GM18873 (cell line): ENCODE results near the gene IDI1.
"Not testable (repeated sequence)": the region's sequence is repeated elsewhere in the genome, so short reads cannot be mapped to it uniquely, and the experiment has no call there.

ENCODE experiments used
- ATAC-seq: cut with Tn5 transposase; IDR thresholded peaks from one replicate; pipeline ENCODE4 v1.9.1; 2021; ENCODE audit warnings: mild to moderate bottlenecking, moderate library complexity, moderate number of reproducible peaks; ENCODE audit not compliant: unreplicated experiment, low FRiP score

Gene IDI1

DNA sequence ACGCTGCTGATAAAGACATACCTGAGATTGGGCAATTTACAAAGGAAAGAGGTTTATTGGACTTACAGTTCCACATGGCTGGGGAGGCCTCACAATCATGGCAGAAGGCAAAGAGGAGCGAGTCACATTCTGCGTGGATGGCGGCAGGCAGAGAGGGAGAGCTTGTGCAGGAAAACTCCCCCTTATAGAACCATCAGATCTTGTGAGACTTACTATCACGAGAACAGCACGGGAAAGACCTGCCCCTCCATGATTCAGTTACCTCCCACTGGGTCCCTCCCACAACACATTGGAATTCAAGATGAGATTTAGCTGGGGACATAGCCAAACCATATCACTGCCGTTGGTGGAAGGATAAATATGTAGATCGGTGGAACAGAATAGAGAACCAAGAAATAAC, 17.8 kb upstream of the IDI1 start:
- ATAC-seq: not testable (repeated sequence)

GRCh38 chr10:1064964-1065247, 16.0 kb upstream of the IDI1 start:
- no peak for ATAC-seq

DNA sequence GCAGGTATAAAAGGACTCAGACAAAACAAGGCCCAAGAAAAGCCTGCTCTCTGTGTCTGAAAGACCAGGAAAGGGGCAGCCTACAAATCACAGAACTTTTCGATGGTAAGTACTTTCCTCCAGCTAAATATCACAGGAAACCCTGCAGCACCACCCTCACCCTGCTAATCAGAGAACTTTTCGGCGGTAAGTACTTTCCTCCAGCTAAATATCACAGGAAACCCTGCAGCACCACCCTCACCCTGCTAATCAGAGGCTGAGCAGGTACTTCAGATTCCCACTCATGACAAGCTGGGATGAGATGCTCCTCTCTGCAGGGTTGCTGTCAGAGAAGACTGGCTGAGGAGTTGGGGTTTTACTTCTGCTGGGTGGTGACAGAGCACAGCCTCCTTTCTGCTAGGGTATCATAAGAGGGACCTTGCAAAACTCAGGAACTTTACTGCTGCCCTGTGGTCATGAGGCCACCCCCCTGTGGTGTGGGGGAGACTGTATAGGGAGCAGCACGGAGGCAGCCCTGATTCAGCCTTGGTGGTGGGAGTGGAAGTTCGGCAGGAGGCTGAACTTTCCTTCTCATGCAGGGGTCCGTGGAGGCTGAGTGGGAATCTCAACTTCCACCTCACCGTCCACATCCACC, 14.4 kb upstream of the IDI1 start:
- ATAC-seq: no peak

- no peak for ATAC-seq
Measured at GRCh38 chr10:1061930-1062774, 13.2 kb upstream of the IDI1 start.

DNA sequence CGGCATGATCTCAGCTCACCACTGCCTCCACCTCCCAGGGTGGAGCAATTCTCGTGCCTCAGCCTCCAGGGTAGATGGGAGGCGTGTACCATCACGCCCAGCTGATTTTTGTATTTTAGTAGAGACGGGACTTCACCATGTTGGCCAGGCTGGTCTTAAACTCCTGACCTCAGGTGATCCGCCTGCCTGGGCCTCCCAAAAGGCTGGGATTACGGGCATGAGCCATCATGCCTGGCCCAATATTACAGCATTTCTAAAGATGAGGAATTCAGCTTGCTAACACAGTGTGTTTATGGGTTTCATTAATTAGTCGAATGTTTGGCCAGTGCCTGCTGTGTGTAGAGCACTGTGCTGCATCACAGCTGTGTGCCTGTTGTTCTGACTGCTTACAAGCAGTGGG, 11.0 kb upstream of the IDI1 start:
- ATAC-seq: no peak

- ATAC-seq: no peak
Measured at GRCh38 chr10:1058017-1058416, 9.1 kb upstream of the IDI1 start.

GRCh38 chr10:1057106-1057657, 8.3 kb upstream of the IDI1 start:
- no peak for ATAC-seq

DNA sequence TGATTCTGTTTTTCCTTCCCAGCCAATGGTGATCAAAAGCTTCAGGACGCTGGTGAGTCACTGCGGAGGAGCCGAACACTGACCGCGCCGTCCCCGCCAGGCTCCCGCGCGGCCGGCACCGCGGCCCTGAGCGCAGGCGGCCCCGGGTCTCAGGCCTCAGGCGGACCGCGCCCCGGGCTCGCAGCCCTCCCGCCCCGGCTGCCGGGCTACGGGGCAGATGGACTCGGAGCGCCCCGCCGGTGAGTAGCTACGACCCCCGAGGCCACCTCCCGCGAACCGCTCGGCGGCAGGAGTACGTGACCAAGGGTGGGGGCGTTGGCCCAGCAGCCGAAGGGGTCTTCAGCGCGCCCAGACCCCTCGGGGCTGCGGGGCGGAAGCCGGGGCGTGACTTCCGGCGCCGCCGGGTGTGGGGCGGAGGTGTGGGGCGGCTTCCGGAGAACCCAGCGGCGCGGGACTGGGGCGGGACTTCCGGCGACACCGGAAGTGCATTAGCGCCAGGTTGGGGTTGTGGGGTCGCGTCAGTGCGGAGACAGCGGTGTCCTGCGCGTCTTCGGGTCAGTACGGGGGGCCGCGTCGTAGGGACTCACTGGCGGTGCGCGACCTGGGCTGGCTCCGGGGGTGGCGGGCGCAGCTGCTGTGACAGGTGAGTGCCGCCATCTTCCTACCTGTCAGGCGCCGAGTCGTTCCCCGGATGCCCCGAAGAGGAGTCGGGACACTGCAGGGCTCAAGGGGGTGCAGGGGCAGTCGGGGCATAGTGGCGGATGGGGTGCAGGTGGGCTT, 7.6 kb upstream of the IDI1 start, which contains the start of gene WDR37:
TSS of gene WDR37 (plus strand) at position 60 of the 780 bp plus-strand sequence. CDS start 15,771 bp downstream, outside the sequence.
- peak; percentile 82 for ATAC-seq

- ATAC-seq: no peak
Measured at GRCh38 chr10:1054684-1055083, 5.8 kb upstream of the IDI1 start.

DNA sequence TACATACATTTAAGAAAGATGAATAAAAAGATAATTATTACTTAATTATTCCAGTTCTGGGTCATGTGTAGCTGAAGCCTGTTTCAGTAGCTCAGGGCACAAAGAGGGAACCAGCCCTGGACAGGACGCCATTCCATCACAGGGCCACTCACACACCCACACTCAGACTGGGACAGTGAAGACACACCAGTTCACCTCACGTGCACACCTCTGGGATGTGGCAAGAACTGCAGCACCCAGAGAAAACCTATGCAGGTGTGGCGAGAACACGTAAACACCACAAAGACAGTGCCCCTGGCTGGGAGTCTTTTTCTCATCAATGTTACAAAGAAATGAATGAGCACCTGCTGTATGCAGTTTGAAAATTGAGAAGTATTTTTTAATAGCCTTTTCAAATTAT, 1.6 kb upstream of the IDI1 start:
- no peak for ATAC-seq

- ATAC-seq: no peak
Measured at GRCh38 chr10:1050145-1050544, 1.2 kb upstream of the IDI1 start.

DNA sequence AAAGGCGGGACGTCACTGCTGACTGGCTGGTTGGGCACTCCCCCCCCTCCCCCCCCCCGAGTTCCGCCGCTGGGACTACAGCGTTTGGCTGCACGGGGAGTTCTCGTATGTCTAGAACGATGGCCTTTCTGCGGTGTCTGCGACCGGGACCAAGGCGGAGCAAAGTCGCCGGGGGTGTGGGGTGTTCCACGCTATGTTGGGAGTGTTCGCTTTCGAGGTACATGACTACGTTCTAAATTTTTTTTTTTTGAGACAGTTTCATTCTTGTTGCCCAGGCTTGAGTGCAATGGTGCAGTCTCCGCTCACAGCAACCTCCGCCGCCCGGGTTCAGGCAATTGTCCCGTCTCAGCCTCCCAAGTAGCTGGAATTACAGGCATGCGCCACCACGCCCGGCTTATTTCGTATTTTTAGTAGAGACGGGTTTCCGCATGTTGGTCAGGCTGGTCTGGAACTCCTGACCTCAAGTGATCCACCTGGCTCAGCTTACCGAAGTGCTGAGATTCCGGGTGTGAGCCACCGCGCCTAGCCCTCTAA, 573 bp upstream of the IDI1 start:
- ATAC-seq: no peak

DNA sequence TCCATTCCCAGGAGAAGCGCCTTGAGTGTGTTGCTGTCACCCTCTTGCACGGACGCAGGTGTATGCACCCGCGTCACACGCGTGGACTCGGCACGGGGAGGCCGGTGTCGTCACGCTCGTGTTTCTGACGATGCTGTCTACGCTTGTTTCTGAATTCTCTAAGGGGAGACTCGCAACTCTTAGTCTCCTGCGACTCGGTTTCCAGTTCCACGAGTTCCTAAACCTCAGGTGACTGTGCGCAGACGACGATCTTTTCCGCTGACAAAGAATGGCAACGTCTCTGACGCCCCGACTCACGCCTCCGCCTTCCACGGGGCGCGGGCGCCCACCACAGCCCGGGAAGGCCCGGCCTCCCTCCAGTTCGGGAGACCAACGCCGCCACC, 579 bp downstream of the IDI1 start:
- ATAC-seq: no peak

DNA sequence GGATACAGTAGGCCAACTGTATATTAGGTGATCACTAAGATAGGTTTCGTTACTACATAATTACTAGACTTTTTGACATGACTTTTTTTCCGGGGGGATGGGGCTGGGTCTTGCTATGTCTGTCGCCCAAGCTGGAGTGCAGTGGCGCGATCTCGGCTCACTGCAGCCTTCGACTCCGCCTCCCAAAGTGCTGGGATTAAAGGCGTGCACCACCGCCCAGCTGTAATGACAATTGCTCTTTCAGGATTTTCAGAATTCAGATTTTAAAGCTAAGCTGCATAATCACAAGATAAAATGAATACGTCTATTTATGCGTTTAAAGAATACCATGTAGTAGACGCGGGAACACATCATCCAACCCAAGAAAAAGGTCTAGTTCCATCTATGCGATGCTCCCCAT, 982 bp downstream of the IDI1 start:
- ATAC-seq: no peak

- no peak for ATAC-seq
Measured at GRCh38 chr10:1045415-1045814, 3.5 kb downstream of the IDI1 start.

DNA sequence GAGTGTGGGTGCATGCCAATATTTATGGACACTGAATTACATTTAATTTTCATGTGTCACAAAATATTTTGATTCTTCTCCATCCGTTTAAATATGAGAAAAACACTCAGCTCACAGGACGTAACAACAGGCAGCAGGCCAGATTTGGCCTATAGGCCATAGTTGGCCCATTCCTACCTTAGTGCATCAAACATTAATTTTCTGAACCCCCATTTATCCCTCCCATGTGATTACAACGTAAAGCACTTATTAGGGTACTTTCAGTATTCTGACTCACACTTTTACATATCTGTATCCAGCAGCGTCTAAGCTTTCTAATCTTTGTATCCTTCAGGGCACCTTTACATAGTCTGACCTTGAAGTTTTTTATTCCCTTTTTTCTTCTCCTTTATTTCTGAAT, 4.0 kb downstream of the IDI1 start:
- no peak for ATAC-seq

- no peak for ATAC-seq
Measured at GRCh38 chr10:1044146-1044545, 4.8 kb downstream of the IDI1 start.

DNA sequence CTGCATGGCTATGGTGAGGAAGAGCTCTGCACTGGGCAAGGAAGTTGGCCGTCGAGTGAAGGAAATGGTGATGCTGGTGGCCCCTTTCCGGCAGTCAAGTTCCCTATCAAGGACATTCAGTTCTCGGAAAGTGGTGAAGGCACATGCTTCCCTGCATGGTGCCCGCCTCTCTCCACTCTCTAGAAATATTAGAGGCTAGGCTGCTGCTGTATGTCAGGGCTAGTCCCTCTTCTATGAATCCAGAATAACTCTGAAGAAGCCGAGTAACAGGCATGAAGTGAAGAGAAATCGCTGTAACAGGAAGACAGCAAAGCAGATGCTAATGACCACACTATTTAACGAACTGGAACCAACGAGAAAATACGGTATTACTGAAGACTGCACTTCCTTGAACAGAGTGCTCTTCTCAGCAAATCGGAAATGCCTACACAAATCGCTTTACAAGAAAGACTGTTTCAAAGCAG, 5.4 kb downstream of the IDI1 start:
- peak; percentile 43 for ATAC-seq

DNA sequence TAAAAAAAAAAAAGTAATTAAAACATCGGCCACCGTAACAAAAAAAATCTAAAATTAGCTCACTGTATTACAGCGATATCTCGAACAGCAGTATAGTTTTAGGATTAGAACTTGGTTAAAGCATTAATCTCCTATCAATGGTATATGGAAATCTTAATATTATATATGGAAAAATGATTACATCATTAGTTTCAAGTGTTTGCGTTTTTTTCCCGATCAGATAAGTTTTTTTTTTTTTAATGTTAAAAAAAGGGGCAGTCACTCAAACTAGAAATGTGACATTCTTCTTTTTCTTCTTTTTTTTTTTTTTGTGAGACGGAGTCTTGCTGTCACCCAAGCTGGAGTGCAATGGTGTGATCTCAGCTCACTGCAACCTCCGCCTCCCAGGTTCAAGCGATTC, 7.4 kb downstream of the IDI1 start:
- no peak for ATAC-seq

DNA sequence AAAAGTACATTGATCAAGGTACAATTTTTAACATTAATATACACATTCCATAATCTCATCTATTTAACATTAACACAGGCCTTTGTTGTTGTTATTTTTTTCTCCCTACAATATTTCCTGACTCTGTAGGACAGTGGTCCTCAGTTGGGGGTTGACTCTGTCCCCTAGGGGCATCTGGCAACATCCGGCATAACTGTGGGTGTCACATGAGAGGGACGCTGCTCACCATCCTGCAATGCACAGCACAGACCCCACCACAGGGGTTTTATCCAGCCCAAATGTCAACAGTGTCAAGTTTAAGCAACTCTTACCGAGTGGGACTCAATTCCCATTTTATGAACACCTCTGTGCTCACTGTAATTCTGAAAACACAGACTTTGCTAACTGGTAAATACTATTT, 8.8 kb downstream of the IDI1 start:
- no peak for ATAC-seq

DNA sequence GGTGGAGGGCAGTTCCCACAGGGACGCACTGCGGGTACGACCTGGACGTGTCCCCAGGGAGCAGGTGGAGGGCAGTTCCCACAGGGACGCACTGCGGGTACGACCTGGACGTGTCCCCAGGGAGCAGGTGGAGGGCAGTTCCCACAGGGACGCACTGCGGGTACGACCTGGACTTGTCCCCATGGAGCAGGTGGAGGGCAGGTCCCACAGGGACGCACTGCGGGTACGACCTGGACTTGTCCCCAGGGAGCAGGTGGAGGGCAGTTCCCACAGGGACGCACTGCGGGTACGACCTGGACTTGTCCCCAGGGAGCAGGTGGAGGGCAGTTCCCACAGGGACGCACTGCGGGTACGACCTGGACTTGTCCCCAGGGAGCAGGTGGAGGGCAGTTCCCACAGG, 10.2 kb downstream of the IDI1 start:
- not testable (repeated sequence) for ATAC-seq
